GM18951 (cell line): ENCODE data around the gene DNASE2B.
"Not testable (repeated sequence)": the region's sequence is repeated elsewhere in the genome, so short reads cannot be mapped to it uniquely, and the experiment has no call there.

Source experiments
- POLR2A ChIP-seq: IDR thresholded peaks from 4 replicates; pipeline ENCODE4 v1.6.1; 2011; ENCODE audit warnings: mild to moderate bottlenecking; ENCODE audit not compliant: insufficient read length, insufficient read depth; ENCODE audit errors: extremely low read depth
- in situ Hi-C: fragments of 300-500 bp; cut with MboI; formaldehyde crosslinking; loops from one replicate; pipeline ENCODE4 v1.12.0; 2022; ENCODE audit warnings: low sequenced_read_pairs, mixed read lengths, inconsistent platforms; ENCODE audit not compliant: unreplicated experiment

DNASE2B gene

GRCh38 chr1:84433258-84434080, 35.2 kb downstream of the DNASE2B start:
- in situ Hi-C loops, result loop anchor here (10.0 kb wide), 3 partner anchors 181 to 331 kb away; partner anchors contain the start of gene PRKACB

GRCh38 chr1:84434081-84434769, 35.9 kb downstream of the DNASE2B start:
- TF ChIP-seq POLR2A, result no peak
- in situ Hi-C loops, result loop anchor here (10.0 kb wide), 3 partner anchors 181 to 331 kb away; partner anchors contain the start of gene PRKACB

More at GRCh38 chr1:84433258-84434080, 35.2 kb downstream of the DNASE2B start:
- TF ChIP-seq POLR2A, result no peak

DNA sequence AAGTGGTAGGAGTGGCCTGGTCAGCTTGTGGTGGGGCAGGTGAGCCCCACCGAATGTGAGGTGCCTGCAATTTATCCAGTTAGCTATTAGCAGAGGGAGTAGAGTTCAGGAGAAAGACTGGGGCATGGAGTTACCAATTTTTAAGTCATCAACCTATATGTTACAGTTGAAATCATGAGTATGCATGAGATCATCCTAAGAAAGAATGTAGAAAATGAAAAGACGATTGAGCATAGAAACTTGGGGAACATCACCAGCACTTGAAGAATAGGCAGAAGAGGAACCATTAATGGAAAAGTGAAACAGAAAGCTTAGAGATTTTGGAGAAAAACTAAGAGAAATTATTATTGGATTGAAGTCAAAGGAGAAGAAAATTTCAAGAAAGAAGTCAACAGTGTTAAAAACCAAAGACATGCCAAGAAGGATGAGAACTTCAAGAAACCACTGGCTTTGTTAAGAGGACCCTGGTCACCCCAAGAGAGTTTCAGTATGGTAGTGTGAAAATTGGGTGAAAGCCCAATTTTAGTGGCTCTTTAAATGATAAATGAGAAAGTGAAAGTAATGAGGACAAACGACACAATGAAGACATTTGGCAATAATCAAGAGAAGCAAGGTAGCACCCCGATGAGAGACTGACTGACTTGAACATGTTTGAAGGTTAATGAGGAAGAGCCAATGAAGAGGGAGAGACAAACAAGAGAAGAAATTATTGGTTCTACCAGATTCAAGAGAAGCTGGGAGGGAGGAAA, 36.7 kb downstream of the DNASE2B start:
- no peak for TF ChIP-seq POLR2A
- in situ Hi-C loops, result loop anchor here (10.0 kb wide), 3 partner anchors 180 to 330 kb away; partner anchors contain the start of gene PRKACB

- in situ Hi-C loops, result loop anchor here (10.0 kb wide), 3 partner anchors 178 to 328 kb away; partner anchors contain the start of gene PRKACB
- no peak for TF ChIP-seq POLR2A
Observed at GRCh38 chr1:84436876-84437655, 38.8 kb downstream of the DNASE2B start.

DNA sequence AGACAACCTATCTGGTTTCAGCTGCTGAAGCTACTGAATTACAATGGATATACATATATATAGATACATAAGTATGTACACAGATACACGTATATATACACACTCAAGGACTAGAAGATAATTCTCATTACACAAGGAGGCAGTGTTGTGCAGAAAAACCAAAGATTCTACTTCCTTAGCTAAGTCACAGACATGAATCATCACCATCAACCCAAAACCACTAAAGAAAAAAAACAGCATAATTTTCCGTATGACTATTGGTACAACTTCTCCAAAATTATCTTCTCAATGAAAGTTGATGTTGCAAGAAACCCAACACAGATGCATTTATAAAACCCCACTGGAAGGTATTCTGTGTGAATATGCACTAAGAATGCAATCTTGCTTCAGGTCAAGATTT, 44.0 kb downstream of the DNASE2B start:
- no peak for TF ChIP-seq POLR2A
- in situ Hi-C loops, result no loop called here

DNA sequence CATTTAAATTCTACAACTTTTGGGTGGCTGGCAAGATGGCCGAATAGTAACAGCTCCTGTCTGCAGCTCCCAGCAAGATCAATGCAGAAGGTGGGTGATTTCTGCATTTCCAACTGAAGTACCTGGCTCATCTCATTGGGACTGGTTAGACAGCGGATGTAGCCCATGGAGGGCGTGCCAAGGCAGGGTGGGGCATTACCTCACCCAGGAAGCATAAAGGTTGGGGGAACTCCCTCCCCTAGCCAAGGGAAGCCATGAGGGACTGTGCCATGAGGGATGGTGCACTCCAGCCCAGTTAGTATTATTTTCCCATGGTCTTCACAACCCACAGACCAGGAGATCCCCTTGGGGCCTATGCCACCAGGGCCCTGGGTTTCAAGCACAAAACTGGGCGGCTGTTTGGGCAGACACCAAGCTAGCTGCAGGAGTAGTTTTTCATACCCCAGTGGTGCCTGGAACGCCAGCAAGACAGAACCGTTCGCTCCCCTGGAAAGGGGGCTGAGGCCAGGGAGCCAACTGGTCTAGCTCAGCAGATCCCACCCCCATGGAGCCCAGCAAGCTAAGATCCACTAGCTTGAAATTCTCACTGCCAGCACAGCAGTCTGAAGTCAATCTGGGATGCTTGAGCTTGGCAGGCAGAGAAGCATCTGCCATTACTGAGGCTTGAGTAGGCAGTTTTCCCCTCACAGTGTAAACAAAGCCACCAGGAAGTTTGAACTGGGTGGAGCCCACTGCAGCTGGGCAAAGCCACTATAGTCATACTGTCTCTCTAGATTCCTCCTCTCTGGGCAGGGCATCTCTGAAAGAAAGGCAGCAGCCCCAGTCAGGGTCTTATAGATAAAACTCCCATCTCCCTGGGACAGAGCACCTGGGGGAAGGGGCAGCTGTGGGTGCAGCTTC, 44.7 kb downstream of the DNASE2B start:
- in situ Hi-C loops, result not testable (repeated sequence)

DNA sequence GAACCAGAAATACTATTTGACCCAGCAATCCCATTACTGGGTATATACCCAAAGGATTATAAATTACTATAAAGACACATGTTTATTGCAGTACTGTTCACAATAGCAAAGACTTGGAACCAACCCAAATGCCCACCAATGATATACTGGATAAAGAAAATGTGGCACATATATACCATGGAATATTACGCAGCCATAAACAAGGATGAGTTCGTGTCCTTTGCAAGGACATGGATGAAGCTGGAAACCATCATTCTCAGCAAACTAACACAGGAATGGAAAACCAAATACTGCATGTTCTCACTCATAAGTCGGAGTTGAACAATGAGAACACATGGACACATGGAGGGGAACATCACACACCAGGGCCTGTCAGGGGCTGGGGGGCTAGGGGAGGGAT, 50.4 kb downstream of the DNASE2B start:
- in situ Hi-C loops, result not testable (repeated sequence)

DNA sequence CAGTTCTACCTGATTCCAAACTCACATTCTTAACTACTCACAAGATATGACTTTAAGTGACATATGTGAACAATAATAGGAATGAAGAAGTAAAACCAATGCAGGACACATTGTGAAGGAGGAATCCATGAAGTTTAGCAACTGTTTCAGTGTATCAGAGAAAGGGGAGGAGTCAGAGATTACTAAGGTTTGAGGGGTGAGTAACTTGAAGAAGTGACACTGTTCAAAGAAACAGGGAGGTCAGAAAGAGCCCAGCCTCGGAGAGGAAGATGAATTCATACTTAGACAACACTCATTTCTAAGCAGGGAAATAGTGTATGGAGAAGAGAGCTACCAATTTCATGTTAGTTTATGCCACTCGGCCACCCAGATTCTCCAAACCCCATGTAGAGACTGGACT, 52.6 kb downstream of the DNASE2B start:
- in situ Hi-C loops, result no loop called here
- no peak for TF ChIP-seq POLR2A

GRCh38 chr1:84452436-84452835, 54.2 kb downstream of the DNASE2B start:
- in situ Hi-C loops, result no loop called here
- TF ChIP-seq POLR2A, result no peak

- in situ Hi-C loops, result no loop called here
- TF ChIP-seq POLR2A, result no peak
Observed at GRCh38 chr1:84462118-84462517, 63.8 kb downstream of the DNASE2B start.
